GM12878 (cell line): ENCODE measurements around the gene SIX3. TPM values are rescaled to one million over a fixed set of nuclear protein-coding genes. Genes with fewer than 3 reads are reported as not detected.

Experiments
- ATAC-seq: fragments of 200-7000 bp; cut with Tn5 transposase; 3 replicates; pipeline ENCODE4 v1.9.1; 2020; ENCODE audit warnings: mild to moderate bottlenecking, moderate library complexity
- BruUV-seq: library from RNA; stranded (reverse); fragments of 400-500 nt; replicated peaks from 2 replicates; lab custom pipeline; 2021; lab: Mats Ljungman, UMichigan
- CTCF ChIA-PET: fragments of 300-600 bp; sonication (Branson Sonifier 250); formaldehyde crosslinking; extraction: SDS; loops from one replicate; lab custom pipeline; 2021; ENCODE audit warnings: inconsistent platforms; lab: Yijun Ruan, JAX
- POLR2A ChIA-PET: fragments of 350-600 bp; formaldehyde crosslinking; extraction: SDS; loops from one replicate; lab custom pipeline; 2021; ENCODE audit warnings: inconsistent platforms; lab: Charles Lee
- RAD21 ChIA-PET: fragments of 300-600 bp; sonication (Branson Sonifier 250); formaldehyde crosslinking; loops from one replicate; lab custom pipeline; 2023; ENCODE audit warnings: antibody characterized with exemption; ENCODE audit not compliant: unreplicated experiment; lab: Charles Lee
- SMC1A ChIA-PET: fragments of 300-600 bp; sonication (Branson Sonifier 250); formaldehyde crosslinking; loops from one replicate; lab custom pipeline; 2023; ENCODE audit not compliant: unreplicated experiment, uncharacterized antibody; lab: Charles Lee
- DNase-seq: peaks from one replicate; pipeline ENCODE4 v3.0.0-alpha.2; 2011; ENCODE audit warnings: low read depth, low spot score
- FAIRE-seq: peaks from 3 replicates; lab custom pipeline; 2011; peaks lifted over from hg19 to GRCh38; lab: Jason Lieb, UNC
- H2AFZ ChIP-seq: 2 replicates; pipeline ENCODE4 v1.6.0; 2011; ENCODE audit warnings: low read depth, low read length, control low read depth; ENCODE audit not compliant: control insufficient read depth
- H3K27ac ChIP-seq: 2 replicates; pipeline ENCODE4 v1.5.1; 2011; ENCODE audit warnings: control low read depth; ENCODE audit not compliant: control insufficient read depth, insufficient read depth
- H3K27me3 ChIP-seq, 2 experiments: replicated peaks in 1 of 2; 2 replicates each; pipeline versions ENCODE4 v1.6.0 to v1.6.1; 2011; ENCODE audit warnings: low read length in 1 of 2; ENCODE audit not compliant: control insufficient read depth in 2 of 2, insufficient read depth in 2 of 2
- H3K36me3 ChIP-seq, 2 experiments: 2 replicates each; pipeline ENCODE4 v1.5.1; 2011; ENCODE audit warnings: low read length in 1 of 2; ENCODE audit not compliant: control insufficient read depth in 2 of 2, insufficient read depth in 2 of 2
- H3K4me1 ChIP-seq: 2 replicates; pipeline ENCODE4 v1.6.1; 2011; ENCODE audit warnings: mild to moderate bottlenecking, low read length, moderate library complexity, mixed read lengths; ENCODE audit not compliant: control insufficient read depth, insufficient read depth
- H3K4me2 ChIP-seq: 2 replicates; pipeline ENCODE4 v1.6.0; 2011; ENCODE audit warnings: control low read depth; ENCODE audit not compliant: control insufficient read depth, insufficient read depth
- H3K4me3 ChIP-seq: fragments of 200-600 bp; sonication (generic); 2 replicates; pipeline ENCODE4 v1.5.1; 2016
- H3K79me2 ChIP-seq: 2 replicates; pipeline ENCODE4 v1.6.0; 2011; ENCODE audit warnings: low read length; ENCODE audit not compliant: control insufficient read depth, insufficient read depth
- H3K9ac ChIP-seq: 2 replicates; pipeline ENCODE4 v1.8.0; 2011; ENCODE audit warnings: low read length, control low read depth, mixed read lengths; ENCODE audit not compliant: control insufficient read depth, insufficient read depth
- H3K9me3 ChIP-seq: replicated peaks from 3 replicates; pipeline ENCODE4 v1.5.1; 2011; ENCODE audit warnings: mild to moderate bottlenecking, low read length; ENCODE audit not compliant: control insufficient read depth, insufficient read depth
- H4K20me1 ChIP-seq: 2 replicates; pipeline ENCODE4 v1.6.0; 2011; ENCODE audit not compliant: control insufficient read depth, insufficient read depth
- CBX5 ChIP-seq: sonication (generic); IDR thresholded peaks from 2 replicates; pipeline ENCODE4 v1.6.1; 2016; ENCODE audit warnings: low read depth, moderate library complexity, mild to moderate bottlenecking, inconsistent platforms
- NR2C1 ChIP-seq: fragments of 450-650 bp; IDR thresholded peaks from 2 replicates; pipeline ENCODE4 v1.6.1; 2017; ENCODE audit warnings: antibody characterized with exemption, mild to moderate bottlenecking, moderate library complexity
- POLR2A ChIP-seq: IDR thresholded peaks from 2 replicates; pipeline ENCODE4 v1.6.1; 2011; ENCODE audit warnings: low read depth, mild to moderate bottlenecking, low read length
- RAD21 ChIP-seq: IDR thresholded peaks from 2 replicates; pipeline ENCODE4 v1.6.1; 2011; ENCODE audit warnings: mild to moderate bottlenecking, low read depth, low read length, moderate library complexity; ENCODE audit not compliant: insufficient read depth
- SIX5 ChIP-seq: IDR thresholded peaks from 2 replicates; pipeline ENCODE4 v1.6.1; 2011; ENCODE audit warnings: mild to moderate bottlenecking, low read depth, low read length, moderate library complexity; ENCODE audit not compliant: severe bottlenecking
- SMARCA5 ChIP-seq: fragments of 450-650 bp; IDR thresholded peaks from 2 replicates; pipeline ENCODE4 v1.6.1; 2017; ENCODE audit warnings: mild to moderate bottlenecking
- SPI1 ChIP-seq: IDR thresholded peaks from 2 replicates; pipeline ENCODE4 v1.6.1; 2011; ENCODE audit warnings: low read depth, mild to moderate bottlenecking, low read length, moderate library complexity, borderline replicate concordance; ENCODE audit not compliant: insufficient read depth
- TBL1XR1 ChIP-seq: IDR thresholded peaks from 2 replicates; pipeline ENCODE4 v1.6.1; 2012; ENCODE audit warnings: low read depth, low read length, improper control_type of control experiment
- WGBS: methylation state at CpG from one replicate; pipeline ENCODE4 v1.1.6; 2016; ENCODE audit warnings: low lambda C conversion rate; ENCODE audit not compliant: insufficient replicate concordance, insufficient coverage; ENCODE audit errors: missing lambda C conversion rate; 5-methylcytosine and 5-hydroxymethylcytosine counted together
- in situ Hi-C: fragments of 300-500 bp; cut with MboI; formaldehyde crosslinking; loops from 9 replicates; pipeline ENCODE4 v1.14.3; 2018; ENCODE audit warnings: mixed read lengths
- intact Hi-C: fragments of 100-400 bp; cut with micrococcal nuclease; formaldehyde crosslinking; loops from one replicate; pipeline ENCODE4 v1.14.2; 2022; ENCODE audit not compliant: unreplicated experiment
- polyA plus RNA-seq, 11 experiments: library from polyadenylated mRNA; depleted of rRNA in 4 of 11; unstranded in 6 of 11; stranded (reverse) in 5 of 11; fragments of >200 nt; fragmentation: Nextera tagmentation in 4 of 11; fragmentation: Illumina TruSeq in 1 of 11; extraction: Ambion mirVana in 4 of 11; extraction: Trizol in 1 of 11; gene quantifications; 1 replicate in 1 of 11; 2 replicates in 10 of 11; pipeline versions ENCODE4 v1.2.1 to v1.2.3, GENCODE V29; 2011 to 2016; ENCODE audit warnings: inconsistent platforms in 2 of 11, missing spikeins in 2 of 11, low read depth in 1 of 11
- total RNA-seq, 4 experiments: library from RNA; depleted of rRNA in 3 of 4; stranded (reverse); fragments of >200 nt in 3 of 4; fragmentation: Illumina TruSeq in 1 of 4; extraction: Trizol in 1 of 4; gene quantifications; 2 replicates each; pipeline versions ENCODE4 v1.2.1 to v1.2.3, GENCODE V29; 2013 to 2021
- TF ChIP-seq, protein P1 (sequence below): fragments of 450-650 bp; formaldehyde crosslinking; IDR thresholded peaks from 2 replicates; pipeline ENCODE4 v1.4.0; 2022; ENCODE audit warnings: mild to moderate bottlenecking, moderate library complexity
- TF ChIP-seq, protein P2 (sequence below): fragments of 450-650 bp; IDR thresholded peaks from 2 replicates; pipeline ENCODE4 v1.6.1; 2017; ENCODE audit warnings: mild to moderate bottlenecking, moderate library complexity
- TF ChIP-seq, protein P3 (sequence below): fragments of 150-350 bp; IDR thresholded peaks from 2 replicates; pipeline ENCODE4 v1.6.1; 2014; ENCODE audit warnings: mild to moderate bottlenecking, low read depth, low read length
- TF ChIP-seq, protein P4 (sequence below), 3 experiments: IDR thresholded peaks in 2 of 3; conservative IDR thresholded peaks in 1 of 3; 2 replicates each; pipeline ENCODE4 v1.5.1; 2011; ENCODE audit warnings: low read depth in 3 of 3, low read length in 3 of 3, mild to moderate bottlenecking in 3 of 3, control low read depth in 2 of 3, moderate library complexity in 2 of 3, inconsistent platforms in 1 of 3, mixed read lengths in 1 of 3; ENCODE audit not compliant: control insufficient read depth in 2 of 3, insufficient read depth in 1 of 3; ENCODE audit errors: extremely low read depth in 1 of 3

The SIX3 gene
- total and polyA plus RNA-seq, 10 of the 15 experiments (the other 5 are each of a cell fraction or from before 2014, with no cell fraction given): 0.05 to 0.42 (median 0.13) TPM; not detected in 4

DNA sequence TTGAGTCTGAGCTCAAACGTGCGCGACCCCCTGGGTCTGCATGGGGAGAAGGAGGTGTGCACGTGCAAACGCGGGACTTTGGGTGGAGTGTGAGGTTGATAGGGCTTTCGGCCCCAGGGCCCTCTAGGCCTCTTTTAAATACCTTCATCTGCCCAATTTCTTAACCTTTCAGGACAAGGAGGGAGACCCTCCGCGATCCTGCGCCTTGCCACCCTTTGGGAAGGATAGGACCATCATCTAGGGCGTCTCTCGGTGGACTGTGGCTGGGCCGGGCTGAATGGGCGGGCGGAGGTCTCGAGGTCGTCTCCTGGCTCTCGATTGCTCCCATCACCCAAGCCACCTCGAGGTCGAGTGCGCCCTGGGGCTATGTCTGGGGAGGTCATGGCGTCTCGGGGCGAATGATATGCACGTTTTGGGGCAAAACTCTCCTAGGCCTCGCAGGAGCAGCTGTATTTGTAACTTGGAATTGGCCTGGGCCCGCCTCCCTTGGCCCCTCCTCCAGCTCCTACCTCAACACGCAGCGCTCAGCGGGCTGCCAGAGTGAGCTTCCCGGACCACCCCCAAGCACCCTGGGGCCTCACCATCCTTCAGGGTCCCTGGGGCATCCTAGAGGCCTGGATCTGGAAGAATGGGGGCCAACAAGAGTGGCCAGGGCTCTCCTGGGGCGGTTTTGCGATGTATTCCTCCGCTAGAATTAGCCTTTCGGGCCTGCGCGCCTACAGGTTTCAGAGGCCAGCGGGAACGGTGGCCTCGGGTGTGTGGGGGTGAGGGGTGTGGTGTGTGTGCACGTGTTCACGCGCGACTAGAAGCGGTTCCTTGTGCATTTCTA, 8.7 kb upstream of the SIX3 start:
- intact Hi-C loops: no loop called here
- Histone ChIP-seq H3K36me3 (no peaks in the 10 kb centered on the region), H3K9ac (no peak overlapping the region), H3K79me2 (no peaks in the 10 kb centered on the region), H3K9me3 (no peaks in the 10 kb centered on the region; the same call in 2 of the 3 replicates), H3K27me3 (peaks cover 30 to 32% of the 10 kb centered on the region in 2 experiments), H3K4me2 (no peak overlapping the region), H3K4me3 (no peak overlapping the region), H4K20me1 (no peaks in the 10 kb centered on the region), H2AFZ (no peak overlapping the region), H3K27ac (no peak overlapping the region), H3K4me1 (peaks cover 5% of the 10 kb centered on the region; the same call in 1 of the 2 replicates)
- DNase-seq (no peak), ATAC-seq (no peak), FAIRE-seq (no peak)
- SMC1A ChIA-PET: no interaction called here
- WGBS: 50% methylated on average over 45 of the region's 45 CpGs
- BruUV-seq: no TSS peak
- in situ Hi-C loops: no loop called here
- RAD21 ChIA-PET: no interaction called here
- CTCF ChIA-PET: no interaction called here
- POLR2A ChIA-PET: no interaction called here
- TF ChIP-seq NR2C1 (no peak), SIX5 (no peak), CBX5 (no peak), SMARCA5 (no peak), RAD21 (no peak), POLR2A (no peak), SPI1 (no peak), TBL1XR1 (no peak)
- TF ChIP-seq, protein P1, sequence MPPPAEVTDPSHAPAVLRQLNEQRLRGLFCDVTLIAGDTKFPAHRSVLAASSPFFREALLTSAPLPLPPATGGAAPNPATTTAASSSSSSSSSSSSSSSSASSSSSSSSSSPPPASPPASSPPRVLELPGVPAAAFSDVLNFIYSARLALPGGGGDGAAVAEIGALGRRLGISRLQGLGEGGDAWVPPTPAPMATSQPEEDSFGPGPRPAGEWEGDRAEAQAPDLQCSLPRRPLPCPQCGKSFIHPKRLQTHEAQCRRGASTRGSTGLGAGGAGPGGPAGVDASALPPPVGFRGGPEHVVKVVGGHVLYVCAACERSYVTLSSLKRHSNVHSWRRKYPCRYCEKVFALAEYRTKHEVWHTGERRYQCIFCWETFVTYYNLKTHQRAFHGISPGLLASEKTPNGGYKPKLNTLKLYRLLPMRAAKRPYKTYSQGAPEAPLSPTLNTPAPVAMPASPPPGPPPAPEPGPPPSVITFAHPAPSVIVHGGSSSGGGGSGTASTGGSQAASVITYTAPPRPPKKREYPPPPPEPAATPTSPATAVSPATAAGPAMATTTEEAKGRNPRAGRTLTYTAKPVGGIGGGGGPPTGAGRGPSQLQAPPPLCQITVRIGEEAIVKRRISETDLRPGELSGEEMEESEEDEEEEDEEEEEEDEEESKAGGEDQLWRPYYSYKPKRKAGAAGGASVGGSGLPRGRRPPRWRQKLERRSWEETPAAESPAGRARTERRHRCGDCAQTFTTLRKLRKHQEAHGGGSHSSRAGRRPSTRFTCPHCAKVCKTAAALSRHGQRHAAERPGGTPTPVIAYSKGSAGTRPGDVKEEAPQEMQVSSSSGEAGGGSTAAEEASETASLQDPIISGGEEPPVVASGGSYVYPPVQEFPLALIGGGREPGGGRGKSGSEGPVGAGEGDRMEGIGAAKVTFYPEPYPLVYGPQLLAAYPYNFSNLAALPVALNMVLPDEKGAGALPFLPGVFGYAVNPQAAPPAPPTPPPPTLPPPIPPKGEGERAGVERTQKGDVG (CRISPR knock-in tag): no peak
- TF ChIP-seq, protein P2, sequence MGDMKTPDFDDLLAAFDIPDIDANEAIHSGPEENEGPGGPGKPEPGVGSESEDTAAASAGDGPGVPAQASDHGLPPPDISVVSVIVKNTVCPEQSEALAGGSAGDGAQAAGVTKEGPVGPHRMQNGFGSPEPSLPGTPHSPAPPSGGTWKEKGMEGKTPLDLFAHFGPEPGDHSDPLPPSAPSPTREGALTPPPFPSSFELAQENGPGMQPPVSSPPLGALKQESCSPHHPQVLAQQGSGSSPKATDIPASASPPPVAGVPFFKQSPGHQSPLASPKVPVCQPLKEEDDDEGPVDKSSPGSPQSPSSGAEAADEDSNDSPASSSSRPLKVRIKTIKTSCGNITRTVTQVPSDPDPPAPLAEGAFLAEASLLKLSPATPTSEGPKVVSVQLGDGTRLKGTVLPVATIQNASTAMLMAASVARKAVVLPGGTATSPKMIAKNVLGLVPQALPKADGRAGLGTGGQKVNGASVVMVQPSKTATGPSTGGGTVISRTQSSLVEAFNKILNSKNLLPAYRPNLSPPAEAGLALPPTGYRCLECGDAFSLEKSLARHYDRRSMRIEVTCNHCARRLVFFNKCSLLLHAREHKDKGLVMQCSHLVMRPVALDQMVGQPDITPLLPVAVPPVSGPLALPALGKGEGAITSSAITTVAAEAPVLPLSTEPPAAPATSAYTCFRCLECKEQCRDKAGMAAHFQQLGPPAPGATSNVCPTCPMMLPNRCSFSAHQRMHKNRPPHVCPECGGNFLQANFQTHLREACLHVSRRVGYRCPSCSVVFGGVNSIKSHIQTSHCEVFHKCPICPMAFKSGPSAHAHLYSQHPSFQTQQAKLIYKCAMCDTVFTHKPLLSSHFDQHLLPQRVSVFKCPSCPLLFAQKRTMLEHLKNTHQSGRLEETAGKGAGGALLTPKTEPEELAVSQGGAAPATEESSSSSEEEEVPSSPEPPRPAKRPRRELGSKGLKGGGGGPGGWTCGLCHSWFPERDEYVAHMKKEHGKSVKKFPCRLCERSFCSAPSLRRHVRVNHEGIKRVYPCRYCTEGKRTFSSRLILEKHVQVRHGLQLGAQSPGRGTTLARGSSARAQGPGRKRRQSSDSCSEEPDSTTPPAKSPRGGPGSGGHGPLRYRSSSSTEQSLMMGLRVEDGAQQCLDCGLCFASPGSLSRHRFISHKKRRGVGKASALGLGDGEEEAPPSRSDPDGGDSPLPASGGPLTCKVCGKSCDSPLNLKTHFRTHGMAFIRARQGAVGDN: no peak
- TF ChIP-seq, protein P3, sequence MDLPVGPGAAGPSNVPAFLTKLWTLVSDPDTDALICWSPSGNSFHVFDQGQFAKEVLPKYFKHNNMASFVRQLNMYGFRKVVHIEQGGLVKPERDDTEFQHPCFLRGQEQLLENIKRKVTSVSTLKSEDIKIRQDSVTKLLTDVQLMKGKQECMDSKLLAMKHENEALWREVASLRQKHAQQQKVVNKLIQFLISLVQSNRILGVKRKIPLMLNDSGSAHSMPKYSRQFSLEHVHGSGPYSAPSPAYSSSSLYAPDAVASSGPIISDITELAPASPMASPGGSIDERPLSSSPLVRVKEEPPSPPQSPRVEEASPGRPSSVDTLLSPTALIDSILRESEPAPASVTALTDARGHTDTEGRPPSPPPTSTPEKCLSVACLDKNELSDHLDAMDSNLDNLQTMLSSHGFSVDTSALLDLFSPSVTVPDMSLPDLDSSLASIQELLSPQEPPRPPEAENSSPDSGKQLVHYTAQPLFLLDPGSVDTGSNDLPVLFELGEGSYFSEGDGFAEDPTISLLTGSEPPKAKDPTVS: no peak
- TF ChIP-seq, protein P4, sequence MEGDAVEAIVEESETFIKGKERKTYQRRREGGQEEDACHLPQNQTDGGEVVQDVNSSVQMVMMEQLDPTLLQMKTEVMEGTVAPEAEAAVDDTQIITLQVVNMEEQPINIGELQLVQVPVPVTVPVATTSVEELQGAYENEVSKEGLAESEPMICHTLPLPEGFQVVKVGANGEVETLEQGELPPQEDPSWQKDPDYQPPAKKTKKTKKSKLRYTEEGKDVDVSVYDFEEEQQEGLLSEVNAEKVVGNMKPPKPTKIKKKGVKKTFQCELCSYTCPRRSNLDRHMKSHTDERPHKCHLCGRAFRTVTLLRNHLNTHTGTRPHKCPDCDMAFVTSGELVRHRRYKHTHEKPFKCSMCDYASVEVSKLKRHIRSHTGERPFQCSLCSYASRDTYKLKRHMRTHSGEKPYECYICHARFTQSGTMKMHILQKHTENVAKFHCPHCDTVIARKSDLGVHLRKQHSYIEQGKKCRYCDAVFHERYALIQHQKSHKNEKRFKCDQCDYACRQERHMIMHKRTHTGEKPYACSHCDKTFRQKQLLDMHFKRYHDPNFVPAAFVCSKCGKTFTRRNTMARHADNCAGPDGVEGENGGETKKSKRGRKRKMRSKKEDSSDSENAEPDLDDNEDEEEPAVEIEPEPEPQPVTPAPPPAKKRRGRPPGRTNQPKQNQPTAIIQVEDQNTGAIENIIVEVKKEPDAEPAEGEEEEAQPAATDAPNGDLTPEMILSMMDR (IDR thresholded peaks at IDR 0.05 in 2 of 3, conservative IDR thresholded peaks at IDR 0.05 in 1 of 3; ENCODE audit: control insufficient read depth in 2 of 3, extremely low read depth in 1 of 3, insufficient read depth in 1 of 3, low read depth in 3 of 3, low read length in 3 of 3): no peak
